ENCODE measurements around the gene MYO18B. TPM values are rescaled to one million over a fixed set of nuclear protein-coding genes. Genes with fewer than 3 reads are reported as not detected.

The MYO18B gene
- total RNA-seq, 1 experiment from 2014 or later, result 0.05 TPM

DNA sequence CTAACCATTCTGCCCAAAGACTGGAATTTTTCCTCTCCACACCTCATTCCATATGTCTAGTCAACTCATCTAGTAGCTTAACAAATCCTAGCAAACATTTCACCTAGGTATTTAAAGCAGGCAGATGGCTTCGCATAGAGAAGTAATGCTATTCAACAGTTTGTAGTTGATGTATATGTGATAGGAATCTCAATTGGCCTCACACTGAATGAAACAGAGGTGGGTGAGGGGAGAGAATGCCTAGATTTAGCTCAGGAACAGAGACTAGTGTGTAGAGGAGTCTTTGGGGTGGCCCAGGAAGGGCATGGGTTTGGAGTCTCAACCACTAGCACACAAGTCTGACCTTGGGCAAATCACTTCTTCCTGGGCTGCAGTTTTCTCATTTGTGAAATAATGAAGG lies 196.2 kb downstream of the MYO18B start:
- CTCF ChIA-PET, result no interaction called here
- peaks cover 67% of the 10 kb centered on the region for H3K27me3 ChIP-seq (ENCODE audit: insufficient read depth, low read length)
- ATAC-seq, result no peak

More for the DNA sequence above, 196.2 kb downstream of the MYO18B start:
- no peaks in the 10 kb centered on the region for H3K9me3 ChIP-seq (ENCODE audit: control insufficient read depth in 1 of 2, insufficient read depth in 1 of 2, low read depth in 1 of 2, low read length in 2 of 2)
- no peaks in the 10 kb centered on the region for H3K4me1 ChIP-seq (ENCODE audit: control insufficient read depth in 1 of 2, insufficient read depth in 2 of 2, low read length in 2 of 2)
- no peaks in the 10 kb centered on the region for H3K9me2 ChIP-seq (ENCODE audit: insufficient read depth)
- no peak overlapping the region for H3K4me2 ChIP-seq (ENCODE audit: low read length)
- no peaks in the 10 kb centered on the region for H3K79me2 ChIP-seq (ENCODE audit: insufficient read depth, low read length)
- POLR2A ChIA-PET, result no interaction called here
- no peaks in the 10 kb centered on the region for H4K20me1 ChIP-seq (ENCODE audit: insufficient read depth)
- no peaks in the 10 kb centered on the region for H3K36me3 ChIP-seq (ENCODE audit: control insufficient read depth in 1 of 2, insufficient read depth in 2 of 2, low read length in 2 of 2)
- H3K4me3 ChIP-seq (replicated peaks in 1 of 2; ENCODE audit: low read depth in 1 of 2, low read length in 2 of 2), result no peak overlapping the region
- RAD21 ChIA-PET (ENCODE audit: low non-redundant PET in 1 of 2, low total read pairs in 2 of 2, uncharacterized antibody in 2 of 2, unreplicated experiment in 2 of 2), result no interaction called here
- no peak for DNase-seq (ENCODE audit: low read depth, low spot score)
- no peak overlapping the region for H3K9ac ChIP-seq (ENCODE audit: low read length)
- intact Hi-C loops (cut with micrococcal nuclease), result no loop called here
- no TSS peak for BruUV-seq (replicated peaks)
- TF ChIP-seq ZBTB33 (IDR thresholded peaks at IDR 0.05; ENCODE audit: extremely low read depth, insufficient replicate concordance, low read length), result no peak
- TF ChIP-seq, protein P1, sequence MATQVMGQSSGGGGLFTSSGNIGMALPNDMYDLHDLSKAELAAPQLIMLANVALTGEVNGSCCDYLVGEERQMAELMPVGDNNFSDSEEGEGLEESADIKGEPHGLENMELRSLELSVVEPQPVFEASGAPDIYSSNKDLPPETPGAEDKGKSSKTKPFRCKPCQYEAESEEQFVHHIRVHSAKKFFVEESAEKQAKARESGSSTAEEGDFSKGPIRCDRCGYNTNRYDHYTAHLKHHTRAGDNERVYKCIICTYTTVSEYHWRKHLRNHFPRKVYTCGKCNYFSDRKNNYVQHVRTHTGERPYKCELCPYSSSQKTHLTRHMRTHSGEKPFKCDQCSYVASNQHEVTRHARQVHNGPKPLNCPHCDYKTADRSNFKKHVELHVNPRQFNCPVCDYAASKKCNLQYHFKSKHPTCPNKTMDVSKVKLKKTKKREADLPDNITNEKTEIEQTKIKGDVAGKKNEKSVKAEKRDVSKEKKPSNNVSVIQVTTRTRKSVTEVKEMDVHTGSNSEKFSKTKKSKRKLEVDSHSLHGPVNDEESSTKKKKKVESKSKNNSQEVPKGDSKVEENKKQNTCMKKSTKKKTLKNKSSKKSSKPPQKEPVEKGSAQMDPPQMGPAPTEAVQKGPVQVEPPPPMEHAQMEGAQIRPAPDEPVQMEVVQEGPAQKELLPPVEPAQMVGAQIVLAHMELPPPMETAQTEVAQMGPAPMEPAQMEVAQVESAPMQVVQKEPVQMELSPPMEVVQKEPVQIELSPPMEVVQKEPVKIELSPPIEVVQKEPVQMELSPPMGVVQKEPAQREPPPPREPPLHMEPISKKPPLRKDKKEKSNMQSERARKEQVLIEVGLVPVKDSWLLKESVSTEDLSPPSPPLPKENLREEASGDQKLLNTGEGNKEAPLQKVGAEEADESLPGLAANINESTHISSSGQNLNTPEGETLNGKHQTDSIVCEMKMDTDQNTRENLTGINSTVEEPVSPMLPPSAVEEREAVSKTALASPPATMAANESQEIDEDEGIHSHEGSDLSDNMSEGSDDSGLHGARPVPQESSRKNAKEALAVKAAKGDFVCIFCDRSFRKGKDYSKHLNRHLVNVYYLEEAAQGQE (IDR thresholded peaks at IDR 0.05; ENCODE audit: low read depth), result no peak
- no peak for TF ChIP-seq SRF (IDR thresholded peaks at IDR 0.05; ENCODE audit: low read depth)
- no peak for TF ChIP-seq RAD21 (IDR thresholded peaks at IDR 0.05; ENCODE audit: low read depth)
- TF ChIP-seq CBX3 (IDR thresholded peaks at IDR 0.05; ENCODE audit: low read depth), result no peak
- TF ChIP-seq TCF7L2 (IDR thresholded peaks at IDR 0.05; ENCODE audit: borderline replicate concordance, extremely low read depth, insufficient read depth, insufficient read length), result no peak
- TF ChIP-seq ELF1 (IDR thresholded peaks at IDR 0.05; ENCODE audit: borderline replicate concordance, low read depth), result no peak
- no peak for TF ChIP-seq EGR1 (IDR thresholded peaks at IDR 0.05; ENCODE audit: low read depth)
- TF ChIP-seq, protein P2, sequence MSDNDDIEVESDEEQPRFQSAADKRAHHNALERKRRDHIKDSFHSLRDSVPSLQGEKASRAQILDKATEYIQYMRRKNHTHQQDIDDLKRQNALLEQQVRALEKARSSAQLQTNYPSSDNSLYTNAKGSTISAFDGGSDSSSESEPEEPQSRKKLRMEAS (IDR thresholded peaks at IDR 0.05), result no peak
- TF ChIP-seq EZH2 (IDR thresholded peaks at IDR 0.05), result no peak
- no peak for TF ChIP-seq FOSL1 (IDR thresholded peaks at IDR 0.05; ENCODE audit: low read depth)
- no peak for TF ChIP-seq ZFX (IDR thresholded peaks at IDR 0.05)
- TF ChIP-seq CTCF (IDR thresholded peaks at IDR 0.05 in 2 of 3, conservative IDR thresholded peaks at IDR 0.05 in 1 of 3; ENCODE audit: borderline replicate concordance in 1 of 3, insufficient read depth in 1 of 3, low read depth in 2 of 3, low read length in 2 of 3), result no peak
- H3K27ac ChIP-seq (ENCODE audit: low read depth, low read length), result no peak overlapping the region
- H2AFZ ChIP-seq (ENCODE audit: low read depth, low read length, poor library complexity, severe bottlenecking), result no peak overlapping the region
